ENCODE data around the gene IMPDH1.

GRCh38 chr7:128353189-128353588 is 56.6 kb downstream of the IMPDH1 start:
- TF ChIP-seq CTCF (IDR thresholded peaks at IDR 0.05) (no peak), POLR2AphosphoS5 (IDR thresholded peaks at IDR 0.05) (no peak)
